Mucosa of rectum (tissue), 2 donors: Measurements from ENCODE around the gene STARD5.
"Not testable (repeated sequence)": the region's sequence is repeated elsewhere in the genome, so short reads cannot be mapped to it uniquely, and the experiment has no call there.

Experiments used
- H3K27ac ChIP-seq, 2 donors: one replicate each; pipeline ENCODE4 v1.7.0; 2013; ENCODE audit warnings: inconsistent platforms in 2 of 2, low read depth in 2 of 2, low read length in 2 of 2
- H3K27me3 ChIP-seq, 2 donors: one replicate each; pipeline ENCODE4 v1.7.0; 2013; ENCODE audit warnings: low read length in 2 of 2; ENCODE audit not compliant: control insufficient read depth in 2 of 2, insufficient read depth in 2 of 2
- H3K36me3 ChIP-seq, 2 donors: one replicate each; pipeline ENCODE4 v1.7.0; 2013; ENCODE audit warnings: low read length in 2 of 2; ENCODE audit not compliant: control insufficient read depth in 2 of 2, insufficient read depth in 2 of 2
- H3K4me1 ChIP-seq, 2 donors: one replicate each; pipeline ENCODE4 v1.7.0; 2013; ENCODE audit warnings: low read length in 2 of 2, mild to moderate bottlenecking in 1 of 2; ENCODE audit not compliant: control insufficient read depth in 2 of 2, insufficient read depth in 2 of 2
- H3K4me3 ChIP-seq, 2 donors: one replicate each; pipeline ENCODE4 v1.7.0; 2013; ENCODE audit warnings: low read length in 2 of 2
- H3K9ac ChIP-seq, 2 donors: one replicate each; pipeline ENCODE4 v1.7.0; 2013; ENCODE audit warnings: low read length in 2 of 2, low read depth in 1 of 2, mild to moderate bottlenecking in 1 of 2
- H3K9me3 ChIP-seq, 2 donors: one replicate each; pipeline ENCODE4 v1.7.0; 2013; ENCODE audit warnings: low read length in 2 of 2; ENCODE audit not compliant: control insufficient read depth in 2 of 2
- donor health status: healthy.
- donor health status: Normal muscosa, but diverticular disease.

The STARD5 gene

GRCh38 chr15:81356252-81356651 is 32.3 kb upstream of the STARD5 start:
- Histone ChIP-seq H3K9me3 (no peaks in the 10 kb centered on the region), H3K9ac (no peak overlapping the region), H3K27ac (no peak overlapping the region), H3K27me3 (no peaks in the 10 kb centered on the region), H3K36me3 (no peaks in the 10 kb centered on the region), H3K4me3 (no peak overlapping the region), H3K4me1 (no peaks in the 10 kb centered on the region)

- no peak overlapping the region for H3K4me3 ChIP-seq
Observed at GRCh38 chr15:81351651-81352050, 27.7 kb upstream of the STARD5 start.

GRCh38 chr15:81349271-81349670 is 25.3 kb upstream of the STARD5 start:
- no peaks in the 10 kb centered on the region for H3K27me3 ChIP-seq
- no peaks in the 10 kb centered on the region for H3K36me3 ChIP-seq
- H3K27ac ChIP-seq, result no peak overlapping the region
- H3K4me1 ChIP-seq, result no peaks in the 10 kb centered on the region
- H3K9ac ChIP-seq, result no peak overlapping the region
- H3K4me3 ChIP-seq, result no peak overlapping the region
- H3K9me3 ChIP-seq, result no peaks in the 10 kb centered on the region

More at GRCh38 chr15:81351651-81352050, 27.7 kb upstream of the STARD5 start:
- no peaks in the 10 kb centered on the region for H3K9me3 ChIP-seq
- H3K4me1 ChIP-seq, result no peaks in the 10 kb centered on the region
- H3K27me3 ChIP-seq, result no peaks in the 10 kb centered on the region
- no peaks in the 10 kb centered on the region for H3K36me3 ChIP-seq
- no peak overlapping the region for H3K9ac ChIP-seq
- no peak overlapping the region for H3K27ac ChIP-seq

- not testable (repeated sequence) for H3K27me3 ChIP-seq, H3K9ac ChIP-seq, H3K36me3 ChIP-seq, H3K4me1 ChIP-seq, H3K4me3 ChIP-seq, H3K9me3 ChIP-seq, H3K27ac ChIP-seq
Observed at GRCh38 chr15:81348691-81349090, 24.8 kb upstream of the STARD5 start.

- Histone ChIP-seq H3K27ac (no peak overlapping the region), H3K4me1 (no peaks in the 10 kb centered on the region), H3K27me3 (no peaks in the 10 kb centered on the region), H3K36me3 (no peaks in the 10 kb centered on the region), H3K9me3 (no peaks in the 10 kb centered on the region), H3K9ac (no peak overlapping the region), H3K4me3 (no peak overlapping the region)
Observed at GRCh38 chr15:81347910-81348309, 24.0 kb upstream of the STARD5 start.

- H3K27ac ChIP-seq, result no peak overlapping the region
- H3K36me3 ChIP-seq, result no peaks in the 10 kb centered on the region
- H3K4me3 ChIP-seq, result no peak overlapping the region
- no peaks in the 10 kb centered on the region for H3K27me3 ChIP-seq
- H3K9ac ChIP-seq, result no peak overlapping the region
- no peaks in the 10 kb centered on the region for H3K4me1 ChIP-seq
- H3K9me3 ChIP-seq, result no peaks in the 10 kb centered on the region
Observed at GRCh38 chr15:81346611-81347010, 22.7 kb upstream of the STARD5 start.

GRCh38 chr15:81343371-81343770 is 19.4 kb upstream of the STARD5 start:
- Histone ChIP-seq H3K4me3 (no peak overlapping the region), H3K4me1 (no peaks in the 10 kb centered on the region), H3K27me3 (no peaks in the 10 kb centered on the region), H3K27ac (no peak overlapping the region), H3K9ac (no peak overlapping the region), H3K36me3 (no peaks in the 10 kb centered on the region), H3K9me3 (no peaks in the 10 kb centered on the region)

- Histone ChIP-seq H3K4me3 (no peak overlapping the region), H3K9ac (no peak overlapping the region), H3K27ac (no peak overlapping the region), H3K36me3 (no peaks in the 10 kb centered on the region), H3K27me3 (no peaks in the 10 kb centered on the region), H3K4me1 (no peaks in the 10 kb centered on the region), H3K9me3 (no peaks in the 10 kb centered on the region)
Observed at GRCh38 chr15:81341351-81341750, 17.4 kb upstream of the STARD5 start.

GRCh38 chr15:81339851-81340250 is 15.9 kb upstream of the STARD5 start:
- Histone ChIP-seq H3K4me1 (no peaks in the 10 kb centered on the region), H3K9ac (no peak overlapping the region), H3K36me3 (no peaks in the 10 kb centered on the region), H3K9me3 (no peaks in the 10 kb centered on the region), H3K4me3 (no peak overlapping the region), H3K27me3 (no peaks in the 10 kb centered on the region), H3K27ac (no peak overlapping the region)

- Histone ChIP-seq H3K9ac (no peak overlapping the region), H3K27ac (no peak overlapping the region)
Observed at GRCh38 chr15:81339321-81339720, 15.4 kb upstream of the STARD5 start.

More at GRCh38 chr15:81339321-81339720, 15.4 kb upstream of the STARD5 start:
- Histone ChIP-seq H3K4me1 (no peaks in the 10 kb centered on the region), H3K9me3 (no peaks in the 10 kb centered on the region), H3K36me3 (no peaks in the 10 kb centered on the region), H3K4me3 (no peak overlapping the region), H3K27me3 (no peaks in the 10 kb centered on the region)
